ENCODE measurements around the gene PRELP. TPM values are rescaled to one million over a fixed set of nuclear protein-coding genes. Genes with fewer than 3 reads are reported as not detected.

The PRELP gene
- total and polyA plus RNA-seq, 2 experiments from 2014 or later = 0.26 TPM; not detected in 1

DNA sequence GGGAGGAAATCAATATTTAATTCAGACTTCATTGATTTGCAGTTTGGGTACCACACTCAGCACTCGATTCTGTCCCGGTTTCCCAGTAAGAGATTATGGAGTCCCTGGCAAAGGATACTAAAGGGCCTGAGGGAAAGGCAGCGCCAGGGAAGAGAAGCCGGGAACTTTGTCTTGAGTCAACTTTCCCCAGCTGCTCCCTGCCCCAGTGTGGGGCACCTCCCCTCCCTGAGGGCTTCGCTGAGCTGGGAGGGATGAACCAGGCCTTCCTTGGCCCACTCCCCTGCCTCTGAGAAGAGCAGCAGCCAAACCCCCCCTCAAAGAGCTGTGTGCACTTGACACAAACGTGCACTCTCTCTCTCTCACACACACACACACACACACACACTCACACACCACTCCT lies 51.0 kb downstream of the PRELP start:
- TF ChIP-seq, protein P1, sequence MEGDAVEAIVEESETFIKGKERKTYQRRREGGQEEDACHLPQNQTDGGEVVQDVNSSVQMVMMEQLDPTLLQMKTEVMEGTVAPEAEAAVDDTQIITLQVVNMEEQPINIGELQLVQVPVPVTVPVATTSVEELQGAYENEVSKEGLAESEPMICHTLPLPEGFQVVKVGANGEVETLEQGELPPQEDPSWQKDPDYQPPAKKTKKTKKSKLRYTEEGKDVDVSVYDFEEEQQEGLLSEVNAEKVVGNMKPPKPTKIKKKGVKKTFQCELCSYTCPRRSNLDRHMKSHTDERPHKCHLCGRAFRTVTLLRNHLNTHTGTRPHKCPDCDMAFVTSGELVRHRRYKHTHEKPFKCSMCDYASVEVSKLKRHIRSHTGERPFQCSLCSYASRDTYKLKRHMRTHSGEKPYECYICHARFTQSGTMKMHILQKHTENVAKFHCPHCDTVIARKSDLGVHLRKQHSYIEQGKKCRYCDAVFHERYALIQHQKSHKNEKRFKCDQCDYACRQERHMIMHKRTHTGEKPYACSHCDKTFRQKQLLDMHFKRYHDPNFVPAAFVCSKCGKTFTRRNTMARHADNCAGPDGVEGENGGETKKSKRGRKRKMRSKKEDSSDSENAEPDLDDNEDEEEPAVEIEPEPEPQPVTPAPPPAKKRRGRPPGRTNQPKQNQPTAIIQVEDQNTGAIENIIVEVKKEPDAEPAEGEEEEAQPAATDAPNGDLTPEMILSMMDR (IDR thresholded peaks at IDR 0.05; ENCODE audit: low read depth, low read length) = no peak
- no peak for DNase-seq (ENCODE audit: low read depth in 1 of 2, low spot score in 1 of 2)
- H3K27me3 ChIP-seq = peaks cover 2% of the 10 kb centered on the region
- no peak overlapping the region for H3K4me3 ChIP-seq
- H3K4me1 ChIP-seq (ENCODE audit: low read depth) = peaks cover 18% of the 10 kb centered on the region
- H3K27ac ChIP-seq = no peak overlapping the region
- no peaks in the 10 kb centered on the region for H3K36me3 ChIP-seq
- H3K9me3 ChIP-seq (ENCODE audit: low read depth) = no peaks in the 10 kb centered on the region

DNA sequence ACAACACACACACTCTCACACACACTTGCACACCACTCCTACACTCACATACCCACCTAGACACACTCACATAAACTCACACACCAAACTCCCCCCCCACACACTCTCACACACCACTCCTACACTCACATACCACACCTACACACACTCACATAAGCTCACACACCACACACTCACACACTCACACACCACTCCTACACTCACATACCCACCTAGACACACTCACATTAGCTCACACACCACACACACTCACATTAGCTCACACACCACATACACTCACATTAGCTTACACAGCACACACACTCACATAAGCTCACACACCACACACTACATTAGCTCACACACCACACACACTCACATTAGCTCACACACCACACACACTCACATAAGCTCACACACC lies 51.4 kb downstream of the PRELP start:
- Histone ChIP-seq H3K4me1 (ENCODE audit: low read depth) (peaks cover 18% of the 10 kb centered on the region), H3K27ac (no peak overlapping the region), H3K4me3 (no peak overlapping the region), H3K36me3 (no peaks in the 10 kb centered on the region), H3K9me3 (ENCODE audit: low read depth) (no peaks in the 10 kb centered on the region), H3K27me3 (no peaks in the 10 kb centered on the region)
- TF ChIP-seq, protein P1 (IDR thresholded peaks at IDR 0.05; ENCODE audit: low read depth, low read length) = no peak
- no peak for DNase-seq (ENCODE audit: low read depth in 1 of 2, low spot score in 1 of 2)

DNA sequence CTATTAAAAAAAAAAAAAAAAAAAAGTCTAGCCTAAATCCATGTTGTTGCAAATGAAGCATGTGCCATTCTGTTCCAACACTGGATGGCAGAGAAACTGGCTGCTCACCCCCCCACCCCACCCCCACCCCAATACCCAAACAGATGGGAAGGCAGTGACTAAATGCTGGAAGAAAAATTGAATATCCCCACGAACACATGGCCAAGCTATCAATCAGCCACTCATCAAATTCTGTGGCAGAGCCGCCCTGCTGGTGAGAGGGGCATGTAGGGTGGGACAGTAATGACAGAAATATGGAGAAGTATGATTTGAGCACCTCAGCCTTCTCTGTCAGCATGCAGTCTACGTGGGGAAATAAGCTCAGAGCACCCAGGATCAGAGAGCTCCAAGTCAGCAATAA lies 52.5 kb downstream of the PRELP start:
- H3K27ac ChIP-seq = no peak overlapping the region

DNA sequence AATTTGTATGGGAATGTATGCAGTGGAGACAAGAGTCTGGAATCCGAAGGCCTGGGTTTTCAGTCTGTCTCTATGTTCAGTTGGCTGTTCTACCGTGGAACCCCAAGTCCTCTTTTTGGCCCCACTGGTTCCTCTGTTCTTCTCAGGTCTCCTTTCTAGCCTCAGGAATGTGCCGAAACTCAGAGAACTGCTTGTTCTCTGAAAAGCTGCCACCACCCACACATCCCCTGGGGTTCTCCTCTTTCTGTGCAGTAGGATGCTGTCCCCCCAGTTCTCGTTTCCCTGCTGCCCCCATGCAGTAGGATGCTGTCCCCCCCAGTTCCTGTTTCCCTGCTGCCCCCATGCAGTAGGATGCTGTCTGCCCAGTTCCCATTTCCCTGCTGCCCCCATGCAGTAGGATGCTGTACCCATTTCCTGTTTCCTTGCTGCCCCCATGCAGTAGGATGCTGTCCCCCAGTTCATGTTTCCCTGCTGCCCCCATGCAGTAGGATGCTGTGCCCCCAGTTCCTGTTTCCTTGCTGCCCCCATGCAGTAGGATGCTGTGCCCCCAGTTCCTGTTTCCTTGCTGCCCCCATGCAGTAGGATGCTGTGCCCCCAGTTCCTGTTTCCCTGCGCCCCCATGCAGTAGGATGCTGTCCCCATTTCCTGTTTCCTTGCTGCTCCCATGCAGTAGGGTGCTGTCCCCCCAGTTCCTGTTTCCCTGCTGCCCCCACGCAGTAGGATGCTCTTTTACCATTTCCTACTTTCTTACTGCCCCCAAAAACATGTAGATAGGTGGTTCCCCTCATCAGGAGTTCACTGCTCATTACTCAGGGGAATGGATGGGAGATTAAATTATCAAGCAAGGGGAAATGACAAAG lies 53.6 kb downstream of the PRELP start:
- no peak for DNase-seq (ENCODE audit: low read depth in 1 of 2, low spot score in 1 of 2)
- Histone ChIP-seq H3K27me3 (no peaks in the 10 kb centered on the region), H3K4me3 (no peak overlapping the region), H3K36me3 (no peaks in the 10 kb centered on the region), H3K9me3 (ENCODE audit: low read depth) (no peaks in the 10 kb centered on the region), H3K4me1 (ENCODE audit: low read depth) (peaks cover 14% of the 10 kb centered on the region), H3K27ac (no peak overlapping the region)
- TF ChIP-seq, protein P1 (IDR thresholded peaks at IDR 0.05; ENCODE audit: low read depth, low read length) = no peak

More for the DNA sequence above, 52.5 kb downstream of the PRELP start:
- H3K4me1 ChIP-seq (ENCODE audit: low read depth) = peaks cover 18% of the 10 kb centered on the region
- H3K27me3 ChIP-seq = no peaks in the 10 kb centered on the region
- TF ChIP-seq, protein P1 (IDR thresholded peaks at IDR 0.05; ENCODE audit: low read depth, low read length) = no peak
- H3K4me3 ChIP-seq = no peak overlapping the region
- DNase-seq (ENCODE audit: low read depth in 1 of 2, low spot score in 1 of 2) = no peak
- no peaks in the 10 kb centered on the region for H3K36me3 ChIP-seq
- H3K9me3 ChIP-seq (ENCODE audit: low read depth) = no peaks in the 10 kb centered on the region

DNA sequence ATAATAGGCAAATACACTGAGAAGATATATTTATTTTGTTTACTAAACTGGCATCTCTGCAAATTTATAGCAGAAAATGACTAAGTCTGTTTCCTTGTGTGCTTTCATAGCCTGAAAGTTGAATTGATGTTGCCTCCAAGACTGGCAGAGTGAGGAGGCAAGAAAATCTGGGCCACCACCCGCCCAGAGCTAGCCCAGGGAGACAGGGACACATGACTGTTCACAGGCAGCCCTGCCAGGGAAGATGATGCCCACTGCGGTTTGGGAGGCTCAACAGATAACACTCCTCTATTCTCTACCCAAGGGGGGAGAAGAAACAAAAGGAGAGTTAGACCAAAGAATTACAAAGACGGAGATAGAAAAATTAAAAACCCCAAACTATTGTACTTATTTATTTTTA lies 55.5 kb downstream of the PRELP start:
- Histone ChIP-seq H3K9me3 (ENCODE audit: low read depth) (no peaks in the 10 kb centered on the region), H3K36me3 (no peaks in the 10 kb centered on the region), H3K27ac (no peak overlapping the region), H3K4me1 (ENCODE audit: low read depth) (peaks cover 11% of the 10 kb centered on the region), H3K4me3 (no peak overlapping the region), H3K27me3 (no peaks in the 10 kb centered on the region)
- no peak for DNase-seq (ENCODE audit: low read depth in 1 of 2, low spot score in 1 of 2)
- TF ChIP-seq, protein P1 (IDR thresholded peaks at IDR 0.05; ENCODE audit: low read depth, low read length) = no peak

Data from cardiac muscle cell (in vitro differentiated cells and primary cell).